Loucy (cell line): ENCODE data around the gene PYY.

Source experiments
- CTCF ChIP-seq: fragments of 200-600 bp; sonication (generic); conservative IDR thresholded peaks from 2 replicates; pipeline ENCODE4 v1.5.1; 2014; ENCODE audit warnings: mild to moderate bottlenecking, antibody characterized with exemption, low read length
- EZH2phosphoT487 ChIP-seq: fragments of 200-600 bp; IDR thresholded peaks from 2 replicates; pipeline ENCODE4 v1.6.1; 2018; ENCODE audit warnings: antibody characterized with exemption, mild to moderate bottlenecking, moderate library complexity, borderline replicate concordance

- no peak for TF ChIP-seq CTCF
- TF ChIP-seq EZH2phosphoT487: no peak
Observed at GRCh38 chr17:44000141-44000860, 46.6 kb upstream of the PYY start.
